GM12892 (cell line): Measurements from ENCODE around the gene LYVE1.

Source experiments
- POLR2A ChIP-seq: IDR thresholded peaks from 2 replicates; pipeline ENCODE4 v1.6.1; 2011; ENCODE audit warnings: low read depth, low read length, control low read depth
- POLR2AphosphoS5 ChIP-seq: IDR thresholded peaks from 2 replicates; pipeline ENCODE4 v1.6.1; 2011; ENCODE audit warnings: low read depth, low read length, control low read depth
- TAF1 ChIP-seq: IDR thresholded peaks from 2 replicates; pipeline ENCODE4 v1.6.1; 2011; ENCODE audit warnings: low read depth, mild to moderate bottlenecking, control low read depth, low read length, borderline replicate concordance

GRCh38 chr11:10599388-10600175, 31.1 kb upstream of the LYVE1 start:
- no peak for TF ChIP-seq POLR2A
- no peak for TF ChIP-seq POLR2AphosphoS5
- no peak for TF ChIP-seq TAF1
